Measurements from ENCODE around the gene CCDC71. TPM values are rescaled to one million over a fixed set of nuclear protein-coding genes. Genes with fewer than 3 reads are reported as not detected.

CCDC71 gene
- total RNA-seq, 1 experiment from 2014 or later: 22.0 TPM

DNA sequence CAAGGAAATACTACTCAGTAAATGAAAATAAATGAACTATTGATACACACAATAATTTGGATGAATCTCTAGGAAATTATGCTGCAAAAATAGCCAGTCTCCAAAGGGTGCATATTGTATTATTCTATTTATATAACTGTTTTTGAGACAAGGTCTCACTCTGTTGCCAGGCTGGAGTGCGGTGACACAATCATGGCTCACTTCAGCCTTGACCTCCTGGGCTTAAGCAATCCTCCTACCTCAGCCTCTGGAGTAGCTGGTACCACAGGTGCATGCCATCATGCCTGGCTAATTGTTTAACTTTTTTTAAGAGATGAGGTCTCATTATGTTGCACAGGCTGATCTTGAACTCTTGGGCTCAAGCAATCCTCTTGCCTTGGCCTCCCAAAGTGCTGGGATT is 17.7 kb upstream of the CCDC71 start:
- H4K20me1 ChIP-seq (ENCODE audit: insufficient read depth, low read depth, low read length): no peaks in the 10 kb centered on the region
- H3K9me2 ChIP-seq (replicated peaks; ENCODE audit: insufficient read depth, low read length): no peaks in the 10 kb centered on the region
- H3K9ac ChIP-seq (ENCODE audit: low read length): no peak overlapping the region
- no peaks in the 10 kb centered on the region for H3K36me3 ChIP-seq (ENCODE audit: insufficient read depth, low read length)
- H3K79me2 ChIP-seq (ENCODE audit: low read length): no peaks in the 10 kb centered on the region
- peak; percentile 37 for DNase-seq
- no peak overlapping the region for H3K27ac ChIP-seq (ENCODE audit: low read length)
- H3K4me1 ChIP-seq (ENCODE audit: low read length): no peaks in the 10 kb centered on the region
- no peak overlapping the region for H2AFZ ChIP-seq (ENCODE audit: low read length)
- H3K9me3 ChIP-seq (ENCODE audit: low read length): no peaks in the 10 kb centered on the region
- H3K27me3 ChIP-seq (ENCODE audit: low read length): no peaks in the 10 kb centered on the region
- no peak overlapping the region for H3K4me2 ChIP-seq (ENCODE audit: low read depth, low read length, poor library complexity, severe bottlenecking)
- no peak overlapping the region for H3K4me3 ChIP-seq (ENCODE audit: low read length)

DNA sequence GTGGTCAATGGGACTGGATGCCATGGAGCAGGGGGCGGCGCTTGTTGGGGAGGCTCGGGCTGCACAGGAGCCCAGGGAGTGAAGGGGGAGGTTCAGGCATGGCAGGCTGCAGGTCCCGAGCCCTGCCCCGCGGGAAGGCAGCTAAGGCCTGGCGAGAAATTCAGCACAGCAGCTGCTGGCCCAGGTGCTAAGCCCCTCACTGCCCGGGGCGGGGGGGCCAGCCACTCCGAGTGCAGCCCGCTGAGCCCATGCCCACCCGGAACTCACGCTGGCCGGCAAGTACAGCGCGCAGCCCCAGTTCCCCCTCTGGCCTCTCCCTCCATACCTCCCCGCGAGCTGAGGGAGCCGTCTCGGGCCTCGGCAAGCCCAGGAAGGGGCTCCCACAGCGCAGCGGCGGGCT is 16.6 kb upstream of the CCDC71 start:
- no peaks in the 10 kb centered on the region for H4K20me1 ChIP-seq (ENCODE audit: insufficient read depth, low read depth, low read length)
- H3K27ac ChIP-seq (ENCODE audit: low read length): no peak overlapping the region
- H3K4me2 ChIP-seq (ENCODE audit: low read depth, low read length, poor library complexity, severe bottlenecking): no peak overlapping the region
- no peak overlapping the region for H2AFZ ChIP-seq (ENCODE audit: low read length)
- no peak overlapping the region for H3K4me3 ChIP-seq (ENCODE audit: low read length)
- H3K36me3 ChIP-seq (ENCODE audit: insufficient read depth, low read length): no peaks in the 10 kb centered on the region
- no peaks in the 10 kb centered on the region for H3K9me3 ChIP-seq (ENCODE audit: low read length)
- H3K9me2 ChIP-seq (replicated peaks; ENCODE audit: insufficient read depth, low read length): no peaks in the 10 kb centered on the region
- H3K4me1 ChIP-seq (ENCODE audit: low read length): no peaks in the 10 kb centered on the region; the same call in 1 of the 2 replicates
- no peak overlapping the region for H3K9ac ChIP-seq (ENCODE audit: low read length)
- H3K79me2 ChIP-seq (ENCODE audit: low read length): no peaks in the 10 kb centered on the region
- no peaks in the 10 kb centered on the region for H3K27me3 ChIP-seq (ENCODE audit: low read length)
- no peak for DNase-seq

DNA sequence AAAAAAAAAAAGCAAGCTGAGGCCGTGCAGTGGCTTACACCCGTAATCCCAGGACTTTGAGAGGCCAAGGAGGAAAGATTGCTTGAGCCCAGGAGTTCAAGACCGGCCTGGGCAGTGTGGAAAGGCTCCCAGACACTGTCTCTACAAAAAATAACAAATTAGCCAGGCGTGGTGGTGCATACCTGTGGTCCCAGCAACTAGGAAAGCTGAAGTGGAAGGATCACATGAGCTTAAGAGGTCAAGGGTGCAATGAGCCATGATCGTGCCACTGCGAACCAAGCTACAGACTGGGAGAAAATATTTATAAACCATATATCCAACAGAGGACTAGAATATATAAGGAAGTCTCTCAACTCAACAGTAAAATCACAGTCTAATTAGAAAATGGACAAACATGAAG is 15.2 kb upstream of the CCDC71 start:
- no peak for DNase-seq
- Histone ChIP-seq H3K9ac (ENCODE audit: low read length) (no peak overlapping the region), H3K9me3 (ENCODE audit: low read length) (no peaks in the 10 kb centered on the region), H3K27ac (ENCODE audit: low read length) (no peak overlapping the region), H3K9me2 (replicated peaks; ENCODE audit: insufficient read depth, low read length) (no peaks in the 10 kb centered on the region), H4K20me1 (ENCODE audit: insufficient read depth, low read depth, low read length) (no peaks in the 10 kb centered on the region), H3K36me3 (ENCODE audit: insufficient read depth, low read length) (no peaks in the 10 kb centered on the region), H3K4me1 (ENCODE audit: low read length) (peaks cover 9% of the 10 kb centered on the region), H3K27me3 (ENCODE audit: low read length) (no peaks in the 10 kb centered on the region), H2AFZ (ENCODE audit: low read length) (no peak overlapping the region), H3K4me2 (ENCODE audit: low read depth, low read length, poor library complexity, severe bottlenecking) (no peak overlapping the region), H3K4me3 (ENCODE audit: low read length) (no peak overlapping the region), H3K79me2 (ENCODE audit: low read length) (no peaks in the 10 kb centered on the region)

DNA sequence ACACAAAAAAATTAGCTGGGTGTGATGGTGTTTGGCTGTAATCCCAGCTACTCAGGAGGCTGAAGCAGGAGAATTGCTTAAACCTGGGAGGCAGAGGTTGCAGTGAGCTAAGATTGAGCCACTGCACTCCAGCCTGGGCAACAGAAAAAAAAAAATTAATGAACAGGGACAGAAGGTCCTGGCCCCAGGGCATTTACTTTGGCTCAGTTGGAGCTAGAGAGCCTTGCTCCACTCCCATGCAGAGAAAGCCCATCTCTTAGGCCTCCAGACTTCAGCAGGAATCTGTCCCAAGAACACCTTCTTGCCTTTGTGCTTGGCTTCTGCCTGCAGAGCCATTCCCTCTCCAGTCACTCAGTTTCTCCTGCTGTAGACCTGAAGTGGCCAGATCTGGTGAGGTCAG is 14.0 kb upstream of the CCDC71 start:
- Histone ChIP-seq H3K4me1 (ENCODE audit: low read length) (peaks cover 9% of the 10 kb centered on the region), H3K79me2 (ENCODE audit: low read length) (no peaks in the 10 kb centered on the region), H4K20me1 (ENCODE audit: insufficient read depth, low read depth, low read length) (no peaks in the 10 kb centered on the region), H3K9ac (ENCODE audit: low read length) (no peak overlapping the region), H3K4me3 (ENCODE audit: low read length) (no peak overlapping the region), H3K4me2 (ENCODE audit: low read depth, low read length, poor library complexity, severe bottlenecking) (no peak overlapping the region), H3K36me3 (ENCODE audit: insufficient read depth, low read length) (no peaks in the 10 kb centered on the region), H3K27me3 (ENCODE audit: low read length) (no peaks in the 10 kb centered on the region), H3K9me3 (ENCODE audit: low read length) (no peaks in the 10 kb centered on the region), H3K27ac (ENCODE audit: low read length) (no peak overlapping the region), H3K9me2 (replicated peaks; ENCODE audit: insufficient read depth, low read length) (no peaks in the 10 kb centered on the region), H2AFZ (ENCODE audit: low read length) (no peak overlapping the region)
- no peak for DNase-seq

DNA sequence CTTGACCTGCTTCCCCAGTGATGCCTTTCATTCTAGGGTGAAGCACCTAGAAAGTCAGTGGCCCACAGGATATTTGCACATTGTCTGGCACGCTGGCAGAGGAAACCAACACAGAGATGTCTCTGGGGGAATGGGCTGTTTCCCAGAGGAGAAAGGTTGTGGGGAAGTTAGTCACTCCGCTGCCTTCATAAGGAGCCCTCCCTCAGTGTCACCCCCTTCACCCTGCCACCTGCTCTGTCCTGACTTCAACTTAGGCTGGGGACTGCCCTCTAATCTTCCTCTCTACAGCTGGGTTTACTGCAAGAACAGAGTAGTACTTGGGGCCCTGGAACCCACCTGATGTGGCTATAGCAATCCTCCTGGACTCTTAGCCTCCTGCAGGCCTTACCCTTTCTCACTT is 10.9 kb upstream of the CCDC71 start:
- no peaks in the 10 kb centered on the region for H3K36me3 ChIP-seq (ENCODE audit: insufficient read depth, low read length)
- H3K4me1 ChIP-seq (ENCODE audit: low read length): peaks cover 9% of the 10 kb centered on the region
- H3K9me2 ChIP-seq (replicated peaks; ENCODE audit: insufficient read depth, low read length): no peaks in the 10 kb centered on the region
- H3K27me3 ChIP-seq (ENCODE audit: low read length): no peaks in the 10 kb centered on the region
- H3K9me3 ChIP-seq (ENCODE audit: low read length): no peaks in the 10 kb centered on the region
- no peak overlapping the region for H2AFZ ChIP-seq (ENCODE audit: low read length)
- H3K4me2 ChIP-seq (ENCODE audit: low read depth, low read length, poor library complexity, severe bottlenecking): no peak overlapping the region
- H4K20me1 ChIP-seq (ENCODE audit: insufficient read depth, low read depth, low read length): no peaks in the 10 kb centered on the region
- peak; percentile 64 for DNase-seq
- no peak overlapping the region for H3K9ac ChIP-seq (ENCODE audit: low read length)
- no peaks in the 10 kb centered on the region for H3K79me2 ChIP-seq (ENCODE audit: low read length)
- H3K4me3 ChIP-seq (ENCODE audit: low read length): no peak overlapping the region
- no peak overlapping the region for H3K27ac ChIP-seq (ENCODE audit: low read length)

DNA sequence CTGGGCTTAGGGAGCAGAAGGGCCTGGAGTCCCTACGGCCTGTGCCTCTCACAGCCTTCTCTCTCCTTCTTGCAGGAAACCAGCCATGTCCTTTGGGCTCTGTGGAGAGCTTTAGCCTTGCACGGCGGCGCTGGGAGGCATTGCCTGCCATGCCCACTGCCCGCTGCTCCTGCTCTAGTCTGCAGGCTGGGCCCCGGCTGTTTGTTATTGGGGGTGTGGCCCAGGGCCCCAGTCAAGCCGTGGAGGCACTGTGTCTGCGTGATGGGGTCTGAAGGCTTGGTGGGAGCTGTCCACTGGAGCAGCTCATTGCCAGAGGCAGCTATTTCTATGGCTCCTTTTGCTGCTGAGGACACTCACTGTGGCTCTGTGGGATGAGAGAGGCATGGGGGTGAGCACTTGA is 9.4 kb upstream of the CCDC71 start:
- no peak overlapping the region for H3K27ac ChIP-seq (ENCODE audit: low read length)
- peaks cover 17% of the 10 kb centered on the region for H3K4me1 ChIP-seq (ENCODE audit: low read length)
- no peaks in the 10 kb centered on the region for H3K79me2 ChIP-seq (ENCODE audit: low read length)
- no peak overlapping the region for H3K4me2 ChIP-seq (ENCODE audit: low read depth, low read length, poor library complexity, severe bottlenecking)
- no peaks in the 10 kb centered on the region for H3K36me3 ChIP-seq (ENCODE audit: insufficient read depth, low read length)
- H3K27me3 ChIP-seq (ENCODE audit: low read length): no peaks in the 10 kb centered on the region
- no peak for DNase-seq
- no peak overlapping the region for H2AFZ ChIP-seq (ENCODE audit: low read length)
- H3K9me3 ChIP-seq (ENCODE audit: low read length): no peaks in the 10 kb centered on the region
- H3K9ac ChIP-seq (ENCODE audit: low read length): no peak overlapping the region
- no peak overlapping the region for H3K4me3 ChIP-seq (ENCODE audit: low read length)
- H4K20me1 ChIP-seq (ENCODE audit: insufficient read depth, low read depth, low read length): no peaks in the 10 kb centered on the region
- no peaks in the 10 kb centered on the region for H3K9me2 ChIP-seq (replicated peaks; ENCODE audit: insufficient read depth, low read length)

DNA sequence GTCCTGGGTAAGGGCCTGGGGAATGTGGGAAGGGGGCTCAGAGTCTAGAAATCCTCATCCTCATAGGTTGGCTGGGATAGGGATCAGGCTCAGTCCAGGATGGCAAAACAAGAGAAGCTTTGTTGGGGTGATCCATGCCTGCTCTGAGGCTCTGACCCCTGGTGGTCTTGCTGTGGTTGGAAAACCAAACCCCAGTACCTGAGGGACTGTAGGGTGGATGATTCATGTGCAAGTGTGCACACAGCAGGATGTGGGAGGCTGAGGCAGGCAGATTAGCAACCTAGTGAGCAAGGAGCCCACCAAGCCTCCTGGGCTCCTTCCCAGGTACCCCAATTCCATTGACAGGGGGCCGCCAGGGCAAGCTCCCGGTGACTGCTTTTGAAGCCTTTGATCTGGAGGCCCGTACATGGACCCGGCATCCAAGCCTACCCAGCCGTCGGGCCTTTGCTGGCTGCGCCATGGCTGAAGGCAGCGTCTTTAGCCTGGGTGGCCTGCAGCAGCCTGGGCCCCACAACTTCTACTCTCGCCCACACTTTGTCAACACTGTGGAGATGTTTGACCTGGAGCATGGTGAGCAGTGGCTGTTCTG is 8.4 kb upstream of the CCDC71 start:
- Histone ChIP-seq H3K27me3 (ENCODE audit: low read length) (no peaks in the 10 kb centered on the region), H3K4me2 (ENCODE audit: low read depth, low read length, poor library complexity, severe bottlenecking) (no peak overlapping the region), H3K9ac (ENCODE audit: low read length) (no peak overlapping the region), H3K79me2 (ENCODE audit: low read length) (no peaks in the 10 kb centered on the region), H3K27ac (ENCODE audit: low read length) (no peak overlapping the region), H3K4me1 (ENCODE audit: low read length) (peaks cover 17% of the 10 kb centered on the region), H3K9me3 (ENCODE audit: low read length) (no peaks in the 10 kb centered on the region), H3K36me3 (ENCODE audit: insufficient read depth, low read length) (no peaks in the 10 kb centered on the region), H4K20me1 (ENCODE audit: insufficient read depth, low read depth, low read length) (no peaks in the 10 kb centered on the region), H2AFZ (ENCODE audit: low read length) (no peak overlapping the region), H3K4me3 (ENCODE audit: low read length) (no peak overlapping the region), H3K9me2 (replicated peaks; ENCODE audit: insufficient read depth, low read length) (no peaks in the 10 kb centered on the region)
- no peak for DNase-seq

DNA sequence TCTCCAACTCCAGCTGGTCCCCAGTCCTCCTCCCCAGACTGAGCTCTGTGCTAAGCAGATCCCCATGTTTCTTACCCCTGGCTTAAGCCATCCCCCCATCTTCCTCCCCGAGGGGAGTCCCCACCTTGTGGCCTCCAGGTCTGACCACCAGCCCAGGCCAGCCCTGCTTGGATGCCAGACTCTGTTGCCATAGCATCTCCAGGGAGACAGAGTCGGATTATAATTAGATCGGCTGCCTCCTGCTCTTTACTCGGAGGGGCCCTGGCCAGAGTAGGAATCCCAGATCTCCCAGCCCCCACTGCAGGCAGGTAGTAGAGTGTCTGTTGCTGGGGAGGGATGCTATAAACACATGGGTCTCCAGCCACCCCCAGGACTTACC is 7.7 kb upstream of the CCDC71 start:
- Histone ChIP-seq H3K36me3 (ENCODE audit: insufficient read depth, low read length) (no peaks in the 10 kb centered on the region), H3K9ac (ENCODE audit: low read length) (no peak overlapping the region), H3K9me3 (ENCODE audit: low read length) (no peaks in the 10 kb centered on the region), H2AFZ (ENCODE audit: low read length) (no peak overlapping the region), H4K20me1 (ENCODE audit: insufficient read depth, low read depth, low read length) (no peaks in the 10 kb centered on the region), H3K79me2 (ENCODE audit: low read length) (no peaks in the 10 kb centered on the region), H3K27me3 (ENCODE audit: low read length) (no peaks in the 10 kb centered on the region), H3K4me1 (ENCODE audit: low read length) (peaks cover 17% of the 10 kb centered on the region), H3K4me2 (ENCODE audit: low read depth, low read length, poor library complexity, severe bottlenecking) (no peak overlapping the region), H3K27ac (ENCODE audit: low read length) (no peak overlapping the region), H3K9me2 (replicated peaks; ENCODE audit: insufficient read depth, low read length) (no peaks in the 10 kb centered on the region), H3K4me3 (ENCODE audit: low read length) (no peak overlapping the region)
- no peak for DNase-seq

Data from Karpas-422 (cell line).